Measurements from ENCODE around the gene ARPC5L.

ARPC5L gene

GRCh38 chr9:124868511-124869465 lies 6.9 kb downstream of the ARPC5L start:
- peak; percentile 92 to 93 for DNase-seq

- peak; percentile 45 to 64 for DNase-seq
These were observed 7.6 kb downstream of the ARPC5L start for GRCh38 chr9:124869466-124869985.

GRCh38 chr9:124869986-124870560 lies 8.1 kb downstream of the ARPC5L start:
- peak; percentile 91 to 92 for DNase-seq

GRCh38 chr9:124870723-124871122 lies 8.8 kb downstream of the ARPC5L start:
- DNase-seq = no peak

GRCh38 chr9:124871156-124871561 lies 9.2 kb downstream of the ARPC5L start:
- DNase-seq = no peak

- DNase-seq = no peak
These were observed 11.7 kb downstream of the ARPC5L start for GRCh38 chr9:124873664-124874063.

- no peak for DNase-seq
These were observed 13.6 kb downstream of the ARPC5L start for GRCh38 chr9:124875501-124875900.

- DNase-seq = no peak
These were observed 15.3 kb downstream of the ARPC5L start for GRCh38 chr9:124877021-124877782.

- no peak for DNase-seq
These were observed 16.1 kb downstream of the ARPC5L start for GRCh38 chr9:124878021-124878420.

- DNase-seq = no peak
These were observed 16.6 kb downstream of the ARPC5L start for GRCh38 chr9:124878518-124878917.

GRCh38 chr9:124879226-124879625 lies 17.3 kb downstream of the ARPC5L start:
- DNase-seq = no peak

- DNase-seq = no peak
These were observed 18.6 kb downstream of the ARPC5L start for GRCh38 chr9:124880501-124880900.

GRCh38 chr9:124881138-124881743 lies 19.3 kb downstream of the ARPC5L start:
- no peak for DNase-seq

- no peak for DNase-seq
These were observed 20.3 kb downstream of the ARPC5L start for GRCh38 chr9:124882231-124882630.

GRCh38 chr9:124884376-124884775 lies 22.4 kb downstream of the ARPC5L start:
- no peak for DNase-seq

- DNase-seq = no peak
These were observed 23.6 kb downstream of the ARPC5L start for GRCh38 chr9:124885551-124885950.

- no peak for DNase-seq
These were observed 24.5 kb downstream of the ARPC5L start for GRCh38 chr9:124886461-124886860.

GRCh38 chr9:124886866-124887492 lies 25.0 kb downstream of the ARPC5L start:
- no peak for DNase-seq

- DNase-seq = no peak
These were observed 25.9 kb downstream of the ARPC5L start for GRCh38 chr9:124887832-124888231.

- DNase-seq = no peak
These were observed 27.1 kb downstream of the ARPC5L start for GRCh38 chr9:124889006-124889405.

GRCh38 chr9:124890179-124890578 lies 28.2 kb downstream of the ARPC5L start:
- no peak for DNase-seq

- DNase-seq = no peak
These were observed 32.3 kb downstream of the ARPC5L start for GRCh38 chr9:124894035-124894740.

All from stimulated activated CD4-positive, alpha-beta T cell treated with anti-CD3 and anti-CD28 coated beads, Interleukin-2, amount 100 ng/mL, for 24 hours (primary cell).